DMS53 (cell line): ENCODE data around the gene ZBTB1.
"Not testable (repeated sequence)": the region's sequence is repeated elsewhere in the genome, so short reads cannot be mapped to it uniquely, and the experiment has no call there.

Experiments
- DNase-seq: peaks from one replicate; lab custom pipeline; 2025; lab: John Stamatoyannopoulos, UW

Gene ZBTB1

GRCh38 chr14:64525354-64525753, 20.8 kb downstream of the ZBTB1 start:
- DNase-seq, result no peak

GRCh38 chr14:64531567-64531966, 27.0 kb downstream of the ZBTB1 start:
- no peak for DNase-seq

GRCh38 chr14:64536488-64537245, 32.1 kb downstream of the ZBTB1 start:
- DNase-seq, result no peak

- peak; percentile 100 for DNase-seq
Measured at GRCh38 chr14:64540208-64541202, 35.9 kb downstream of the ZBTB1 start, which contains the start of gene HSPA2. HSPA2 (plus strand) TSS chr14:64540741; CDS start chr14:64540850, 109 bp downstream.

GRCh38 chr14:64541261-64541971, 36.8 kb downstream of the ZBTB1 start:
- DNase-seq, result peak; percentile 22

- peak; percentile 45 for DNase-seq
Measured at GRCh38 chr14:64541972-64542835, 37.6 kb downstream of the ZBTB1 start.

GRCh38 chr14:64542836-64543201, 38.2 kb downstream of the ZBTB1 start:
- peak; percentile 22 for DNase-seq

- DNase-seq, result no peak
Measured at GRCh38 chr14:64544607-64545312, 40.2 kb downstream of the ZBTB1 start.

GRCh38 chr14:64549016-64549415, 44.4 kb downstream of the ZBTB1 start:
- no peak for DNase-seq

- peak; percentile 85 for DNase-seq
Measured at GRCh38 chr14:64549791-64550620, 45.4 kb downstream of the ZBTB1 start, which contains the start of gene PPP1R36. PPP1R36 (plus strand) TSS chr14:64549961; CDS start chr14:64549998, 37 bp downstream.

- DNase-seq, result peak; percentile 45
Measured at GRCh38 chr14:64550621-64551333, 46.2 kb downstream of the ZBTB1 start.

- DNase-seq, result no peak
Measured at GRCh38 chr14:64554556-64554955, 50.0 kb downstream of the ZBTB1 start.

- no peak for DNase-seq
Measured at GRCh38 chr14:64556526-64556925, 52.0 kb downstream of the ZBTB1 start.

GRCh38 chr14:64558216-64558615, 53.6 kb downstream of the ZBTB1 start:
- not testable (repeated sequence) for DNase-seq

GRCh38 chr14:64561631-64562030, 57.1 kb downstream of the ZBTB1 start:
- no peak for DNase-seq

- peak; percentile 12 for DNase-seq
Measured at GRCh38 chr14:64562436-64562835, 57.9 kb downstream of the ZBTB1 start.

- no peak for DNase-seq
Measured at GRCh38 chr14:64563696-64564095, 59.1 kb downstream of the ZBTB1 start.

GRCh38 chr14:64566651-64567122, 62.1 kb downstream of the ZBTB1 start:
- no peak for DNase-seq
